Thyroid gland (tissue), 4 donors: ENCODE results near the gene CLSTN2. TPM values are rescaled to one million over a fixed set of nuclear protein-coding genes. Genes with fewer than 3 reads are reported as not detected.

Experiments used
- DNase-seq, 2 donors: peaks; one replicate each; pipeline ENCODE4 v3.0.0-alpha.2; 2019
- H3K27ac ChIP-seq, 3 donors: fragments of 200-600 bp; sonication (generic); 1 replicate in 2 of 3; 2 replicates in 1 of 3; pipeline ENCODE4 v1.5.1; 2016 to 2019; ENCODE audit warnings: mild to moderate bottlenecking in 1 of 3, moderate library complexity in 1 of 3
- H3K27me3 ChIP-seq: fragments of 200-600 bp; sonication (generic); one replicate; pipeline ENCODE4 v1.5.1; 2019
- H3K36me3 ChIP-seq, 2 donors: fragments of 200-600 bp; sonication (generic); one replicate each; pipeline ENCODE4 v1.5.1; 2016 to 2019
- H3K4me1 ChIP-seq, 2 donors: fragments of 200-600 bp; sonication (generic); one replicate each; pipeline ENCODE4 v1.5.1; 2017 to 2019
- H3K4me3 ChIP-seq, 3 donors: fragments of 200-600 bp; sonication (generic); replicated peaks in 1 of 3; 1 replicate in 2 of 3; 2 replicates in 1 of 3; pipeline ENCODE4 v1.5.1; 2016; ENCODE audit warnings: mild to moderate bottlenecking in 1 of 3
- H3K9me3 ChIP-seq: fragments of 200-600 bp; sonication (generic); one replicate; pipeline ENCODE4 v1.5.1; 2017
- POLR2A ChIP-seq, 2 donors: fragments of 450-650 bp; IDR thresholded peaks; one replicate each; pipeline ENCODE4 v1.6.1; 2017; ENCODE audit warnings: antibody characterized with exemption in 2 of 2, mild to moderate bottlenecking in 2 of 2, moderate library complexity in 1 of 2
- WGBS, 2 donors: methylation state at CpG; one replicate each; pipeline ENCODE4 v1.1.5; 2017; 5-methylcytosine and 5-hydroxymethylcytosine counted together
- intact Hi-C: fragments of 100-400 bp; cut with DNase I; formaldehyde crosslinking; loops from one replicate; pipeline ENCODE4 v1.15.1; 2023
- total RNA-seq, 4 donors: library from RNA; depleted of rRNA; stranded (reverse); fragments of >200 nt; gene quantifications; one replicate each; pipeline ENCODE4 v1.2.3, GENCODE V29; 2016
- TF ChIP-seq, protein P1 (sequence below), 6 experiments: fragments of 200-600 bp in 3 of 6; fragments of 450-650 bp in 3 of 6; sonication (generic) in 3 of 6; IDR thresholded peaks; one replicate each; pipeline ENCODE4 v1.5.1; 2016 to 2019; ENCODE audit warnings: antibody characterized with exemption in 6 of 6, mild to moderate bottlenecking in 2 of 6, inconsistent platforms in 1 of 6, moderate library complexity in 1 of 6

Gene CLSTN2
- total RNA-seq, 4 donors from 2014 or later, result 9.7 to 32.9 (median 15.5) TPM

DNA sequence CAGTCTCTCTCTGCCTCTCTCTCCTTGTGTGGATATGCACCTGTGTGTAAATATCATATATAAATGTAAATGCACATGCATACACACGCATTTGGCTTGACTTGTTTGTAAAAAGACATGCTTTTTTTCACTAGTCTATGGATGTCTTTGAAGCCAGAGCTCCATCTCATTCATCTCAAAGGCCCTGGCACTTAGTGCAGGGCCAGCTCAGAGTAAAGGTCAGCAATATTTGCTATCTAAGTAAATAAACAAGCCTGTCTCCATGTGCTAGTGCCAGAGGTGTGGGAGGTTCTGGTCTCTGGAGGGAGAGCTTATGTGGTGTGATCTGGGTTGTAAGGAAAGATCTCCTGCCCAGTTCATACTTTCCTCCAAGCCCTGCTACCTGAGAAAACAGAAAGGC is 5.6 kb downstream of the CLSTN2 start:
- Histone ChIP-seq H3K27me3 (peaks cover 5% of the 10 kb centered on the region), H3K4me1 (peaks cover 5 to 13% of the 10 kb centered on the region in 2 donors), H3K36me3 (no peaks in the 10 kb centered on the region), H3K4me3 (no peak overlapping the region), H3K9me3 (no peaks in the 10 kb centered on the region), H3K27ac (no peak overlapping the region)
- no peak for DNase-seq
- no peak for TF ChIP-seq POLR2A (IDR thresholded peaks at IDR 0.05)
- TF ChIP-seq, protein P1, sequence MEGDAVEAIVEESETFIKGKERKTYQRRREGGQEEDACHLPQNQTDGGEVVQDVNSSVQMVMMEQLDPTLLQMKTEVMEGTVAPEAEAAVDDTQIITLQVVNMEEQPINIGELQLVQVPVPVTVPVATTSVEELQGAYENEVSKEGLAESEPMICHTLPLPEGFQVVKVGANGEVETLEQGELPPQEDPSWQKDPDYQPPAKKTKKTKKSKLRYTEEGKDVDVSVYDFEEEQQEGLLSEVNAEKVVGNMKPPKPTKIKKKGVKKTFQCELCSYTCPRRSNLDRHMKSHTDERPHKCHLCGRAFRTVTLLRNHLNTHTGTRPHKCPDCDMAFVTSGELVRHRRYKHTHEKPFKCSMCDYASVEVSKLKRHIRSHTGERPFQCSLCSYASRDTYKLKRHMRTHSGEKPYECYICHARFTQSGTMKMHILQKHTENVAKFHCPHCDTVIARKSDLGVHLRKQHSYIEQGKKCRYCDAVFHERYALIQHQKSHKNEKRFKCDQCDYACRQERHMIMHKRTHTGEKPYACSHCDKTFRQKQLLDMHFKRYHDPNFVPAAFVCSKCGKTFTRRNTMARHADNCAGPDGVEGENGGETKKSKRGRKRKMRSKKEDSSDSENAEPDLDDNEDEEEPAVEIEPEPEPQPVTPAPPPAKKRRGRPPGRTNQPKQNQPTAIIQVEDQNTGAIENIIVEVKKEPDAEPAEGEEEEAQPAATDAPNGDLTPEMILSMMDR (IDR thresholded peaks at IDR 0.05), result no peak
- intact Hi-C loops, result no loop called here
- WGBS, 2 donors, result 76 to 92% methylated on average over 1 of the region's 1 CpG

DNA sequence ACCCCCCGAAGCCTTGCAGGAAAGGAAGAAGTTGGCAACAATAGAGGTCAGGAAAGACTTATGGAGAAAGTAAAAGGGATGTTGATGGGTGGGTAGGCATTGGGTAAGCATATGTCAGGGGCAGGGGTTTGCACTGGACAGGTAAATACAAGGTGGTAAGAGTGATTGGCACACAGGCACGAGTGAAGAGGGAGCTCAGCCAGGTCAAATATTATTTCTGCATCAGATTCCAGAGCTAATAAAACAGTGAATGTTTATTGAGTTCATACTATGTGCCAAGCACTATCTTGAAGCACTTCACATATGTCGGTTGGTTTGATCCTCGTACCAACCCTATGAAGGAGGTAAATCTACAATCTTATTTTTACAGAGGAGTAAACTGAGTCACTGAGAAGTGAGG is 6.6 kb downstream of the CLSTN2 start:
- no peak for TF ChIP-seq POLR2A (IDR thresholded peaks at IDR 0.05)
- TF ChIP-seq, protein P1 (IDR thresholded peaks at IDR 0.05), result no peak
- Histone ChIP-seq H3K36me3 (no peaks in the 10 kb centered on the region), H3K4me3 (no peak overlapping the region), H3K9me3 (no peaks in the 10 kb centered on the region), H3K4me1 (peaks cover 0 to 11% of the 10 kb centered on the region in 2 donors), H3K27ac (no peak overlapping the region), H3K27me3 (peaks cover under 1% of the 10 kb centered on the region)
- 72 to 74% methylated on average over 4 of the region's 4 CpGs for WGBS, 2 donors
- intact Hi-C loops, result no loop called here
- DNase-seq, result no peak

DNA sequence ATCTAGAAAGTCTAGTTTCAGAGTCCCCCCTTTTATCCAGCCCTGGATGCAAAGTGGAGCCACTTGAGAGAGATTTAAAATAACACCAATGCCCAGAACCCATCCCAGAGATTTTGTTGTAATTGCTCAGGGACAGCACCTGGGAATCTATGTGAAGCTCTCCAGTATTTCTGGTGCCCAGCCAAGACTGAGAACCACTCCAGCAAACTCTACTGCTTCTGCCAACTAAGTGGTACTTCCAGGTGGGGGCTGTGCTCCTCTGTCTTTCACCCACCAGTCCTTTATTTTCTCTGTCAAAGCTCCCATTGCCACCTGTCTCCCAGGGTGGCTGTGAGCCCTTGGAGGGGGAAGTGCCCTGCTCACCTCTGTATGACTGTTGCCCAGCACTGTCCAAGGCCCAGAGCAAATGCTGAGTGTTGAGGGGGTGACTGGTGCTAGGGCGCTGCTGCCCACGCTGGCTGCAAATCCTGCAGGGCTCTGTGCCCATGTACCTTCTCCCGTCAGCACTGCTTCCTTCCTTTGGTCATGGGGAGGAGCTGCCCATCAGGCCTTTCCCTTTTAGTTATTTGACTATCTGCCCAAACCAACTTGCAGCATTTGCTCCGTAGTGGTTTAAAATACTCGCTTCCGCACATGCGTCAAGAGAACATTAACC is 9.4 kb downstream of the CLSTN2 start:
- TF ChIP-seq, protein P1 (IDR thresholded peaks at IDR 0.05), result no peak
- TF ChIP-seq POLR2A (IDR thresholded peaks at IDR 0.05), result no peak
- intact Hi-C loops, result no loop called here
- Histone ChIP-seq H3K4me3 (no peak overlapping the region), H3K27ac (no peak overlapping the region), H3K4me1 (peaks cover 0 to 11% of the 10 kb centered on the region in 2 donors), H3K9me3 (no peaks in the 10 kb centered on the region), H3K27me3 (no peaks in the 10 kb centered on the region), H3K36me3 (no peaks in the 10 kb centered on the region)
- peak; percentile 80 to 82 for DNase-seq
- WGBS, 2 donors, result 44 to 45% methylated on average over 5 to 7 of the region's 7 CpGs

DNA sequence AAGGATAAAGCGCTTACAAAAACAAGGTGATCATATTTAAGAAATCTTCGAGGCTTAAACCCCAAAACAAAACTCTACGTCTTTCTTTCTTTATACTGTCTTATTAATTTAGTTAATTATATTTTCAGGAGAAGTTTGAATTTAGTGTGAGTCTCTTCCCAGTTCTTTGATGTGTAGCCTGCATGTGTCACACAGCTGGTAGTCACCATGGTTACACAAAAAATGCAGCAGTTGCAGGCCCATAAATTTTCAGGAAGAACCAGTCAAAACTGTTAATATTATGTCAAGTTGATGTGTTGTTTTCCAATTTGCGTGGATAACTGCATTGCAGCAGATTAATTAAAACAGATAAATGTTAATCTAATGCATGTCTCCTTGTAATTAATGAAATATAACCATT is 10.4 kb downstream of the CLSTN2 start:
- no peak for DNase-seq

DNA sequence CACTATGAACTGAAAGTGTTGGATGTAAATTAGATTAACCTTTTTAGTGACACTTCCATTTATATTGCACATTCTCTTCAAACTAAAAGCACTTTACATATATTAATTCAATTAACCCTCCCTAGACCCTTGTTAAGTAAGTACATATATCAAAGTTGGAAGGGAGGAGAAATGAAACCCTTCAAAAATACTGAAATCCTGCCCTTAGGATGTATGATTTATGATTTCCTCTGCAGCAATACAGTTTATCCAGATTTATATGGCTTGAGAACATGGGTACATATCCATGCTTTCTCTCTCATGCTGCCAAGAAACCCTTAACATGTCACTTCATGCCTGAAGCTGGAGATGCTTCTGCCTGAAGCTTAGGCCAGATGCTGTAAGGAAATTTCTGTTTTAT is 11.0 kb downstream of the CLSTN2 start:
- Histone ChIP-seq H3K27me3 (no peaks in the 10 kb centered on the region), H3K36me3 (no peaks in the 10 kb centered on the region), H3K4me3 (no peak overlapping the region), H3K4me1 (peaks cover 0 to 7% of the 10 kb centered on the region in 2 donors), H3K27ac (no peak overlapping the region), H3K9me3 (no peaks in the 10 kb centered on the region)
- intact Hi-C loops, result no loop called here
- TF ChIP-seq, protein P1 (IDR thresholded peaks at IDR 0.05), result no peak
- no peak for TF ChIP-seq POLR2A (IDR thresholded peaks at IDR 0.05)
- no peak for DNase-seq

More for the DNA sequence above, 10.4 kb downstream of the CLSTN2 start:
- WGBS, 2 donors, result 93 to 97% methylated on average over 4 of the region's 4 CpGs
- no peaks in the 10 kb centered on the region for H3K9me3 ChIP-seq
- H3K4me3 ChIP-seq, result no peak overlapping the region
- peaks cover 0 to 11% of the 10 kb centered on the region in 2 donors for H3K4me1 ChIP-seq
- no peaks in the 10 kb centered on the region for H3K27me3 ChIP-seq
- H3K36me3 ChIP-seq, result no peaks in the 10 kb centered on the region
- intact Hi-C loops, result no loop called here
- no peak overlapping the region for H3K27ac ChIP-seq
- TF ChIP-seq, protein P1 (IDR thresholded peaks at IDR 0.05), result no peak
- TF ChIP-seq POLR2A (IDR thresholded peaks at IDR 0.05), result no peak
